NCI-H2081 (cell line): ENCODE data around the gene ANKRD50.

Source experiments
- DNase-seq, 2 experiments: peaks; one replicate each; lab custom pipeline; 2025; lab: John Stamatoyannopoulos, UW

Gene ANKRD50

GRCh38 chr4:124636788-124637187 is 75.7 kb downstream of the ANKRD50 start:
- DNase-seq, result peak in 1 of 2 experiments; percentile 13

- DNase-seq, result no peak
Measured at GRCh38 chr4:124635331-124635730, 77.2 kb downstream of the ANKRD50 start.

DNA sequence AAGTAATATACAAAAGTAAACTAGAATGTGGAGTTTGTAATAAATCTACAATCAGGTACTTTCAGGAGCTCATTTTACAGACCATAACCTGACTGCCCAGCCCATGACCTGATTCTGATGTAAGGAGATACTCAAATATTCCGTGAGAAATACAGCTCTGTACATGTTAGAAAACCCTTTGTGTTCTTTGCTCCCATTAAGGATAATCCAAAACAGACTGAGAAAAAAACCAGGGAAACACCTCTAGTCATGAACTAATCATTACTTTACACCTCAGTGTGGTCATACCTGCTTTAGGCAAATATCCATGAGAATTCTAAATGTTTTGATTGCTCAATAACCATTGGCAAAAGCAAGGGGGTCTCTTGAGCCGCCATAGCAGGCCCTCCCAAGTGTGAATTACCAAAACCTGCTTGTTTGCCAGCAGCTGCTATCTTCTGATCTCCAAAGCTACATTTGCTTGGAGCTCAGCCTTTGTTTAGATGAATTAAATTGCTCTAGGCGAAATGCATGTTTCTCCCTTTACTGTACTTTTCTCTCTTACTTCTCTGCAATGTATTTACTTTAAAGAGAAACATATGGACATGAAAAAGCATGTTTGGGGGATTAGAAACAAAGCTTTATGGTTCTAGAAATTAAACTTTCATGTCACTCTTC is 79.1 kb downstream of the ANKRD50 start:
- DNase-seq, result no peak

DNA sequence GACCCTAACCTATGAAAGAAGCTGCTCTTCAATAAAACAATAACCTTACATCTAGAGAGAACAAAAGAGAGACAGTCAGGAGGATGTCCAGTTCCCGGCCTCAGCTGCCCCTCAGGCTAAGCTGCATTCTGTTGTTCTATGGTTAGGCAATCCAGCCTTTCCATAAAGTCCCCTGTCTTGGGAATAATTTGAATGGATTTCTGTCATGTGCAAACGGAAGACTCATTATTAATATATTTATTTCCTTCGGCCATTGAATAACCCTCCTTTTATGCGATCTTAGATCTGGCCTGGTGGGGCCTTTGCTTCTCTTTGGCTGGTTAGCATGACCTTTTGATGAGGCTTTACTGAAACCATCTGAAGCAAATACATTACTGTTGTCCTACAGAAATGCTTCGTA is 80.1 kb downstream of the ANKRD50 start:
- DNase-seq, result no peak

- no peak for DNase-seq
Measured at GRCh38 chr4:124631760-124632159, 80.8 kb downstream of the ANKRD50 start.

DNA sequence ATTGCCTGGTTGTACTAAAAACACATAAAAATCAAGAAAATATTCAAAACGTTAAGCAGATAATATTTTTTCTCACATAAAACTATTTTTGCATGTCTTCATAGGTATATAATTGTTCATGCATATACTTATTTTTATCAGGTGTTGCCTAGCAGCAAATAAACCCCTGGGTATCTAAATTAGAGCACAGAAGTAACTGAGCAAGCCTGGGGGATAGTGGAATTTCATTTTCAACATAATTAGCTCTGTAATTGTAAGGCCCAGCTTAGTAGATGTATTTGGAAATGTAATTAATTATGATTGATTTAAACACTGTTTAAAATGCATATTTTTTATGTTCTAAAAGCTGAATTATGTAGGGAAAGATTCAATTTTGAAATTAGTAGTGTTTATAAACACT is 82.9 kb downstream of the ANKRD50 start:
- DNase-seq, result no peak
